ENCODE results near the gene CLCA2.
A peak's percentile ranks its signal among the peaks of the same experiment; 100 is the strongest.

CLCA2 gene

DNA sequence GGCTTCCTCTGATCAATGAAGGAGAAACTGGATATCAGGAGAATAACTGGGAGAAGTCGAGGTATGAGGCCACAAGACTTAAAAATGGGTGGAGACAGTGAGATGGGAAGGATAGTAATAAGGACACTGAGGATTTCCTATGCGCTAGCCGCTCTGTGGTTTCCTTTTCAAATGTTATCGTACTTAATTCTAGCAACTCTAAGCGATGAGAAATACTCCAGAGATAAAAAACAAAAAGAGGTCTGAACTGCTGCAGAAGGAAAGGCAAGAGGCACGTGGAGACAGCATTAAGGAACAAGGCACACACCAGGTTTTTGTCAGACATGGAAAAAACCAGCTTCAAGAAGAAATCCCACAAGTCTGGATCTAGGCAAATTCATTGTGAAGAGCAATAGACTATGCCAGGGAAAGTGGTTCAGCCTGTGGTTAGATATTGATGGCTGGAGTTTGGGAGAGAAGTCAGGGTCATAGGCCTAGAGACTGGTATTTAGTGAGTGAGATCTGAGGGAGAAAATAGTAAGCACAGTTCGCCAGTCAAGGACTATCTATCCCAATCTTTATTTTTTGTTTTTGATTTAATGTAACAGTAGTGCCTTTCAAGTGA is 5.3 kb downstream of the CLCA2 start:
- no peak for DNase-seq (ENCODE audit: low spot score)

DNA sequence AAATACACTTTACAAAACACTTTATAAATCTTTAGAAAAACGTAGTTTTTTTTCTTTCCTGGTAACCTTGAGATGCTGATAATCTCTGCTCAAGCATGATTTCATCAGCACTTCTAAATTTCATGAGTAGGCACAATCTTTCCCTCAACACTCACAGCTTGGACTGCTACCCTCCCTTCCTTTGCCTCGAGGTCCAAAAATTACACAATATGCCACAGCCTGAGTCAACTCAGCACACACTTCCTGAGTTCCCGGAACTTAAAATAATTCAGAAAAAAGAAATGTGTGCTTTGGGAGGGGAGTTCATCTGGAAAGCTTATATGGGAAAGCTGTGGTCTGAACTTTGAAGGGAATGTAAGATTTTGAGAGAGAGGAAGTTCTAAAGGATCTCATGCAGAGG is 5.9 kb downstream of the CLCA2 start:
- peak; percentile 20 for DNase-seq (ENCODE audit: low spot score)

DNA sequence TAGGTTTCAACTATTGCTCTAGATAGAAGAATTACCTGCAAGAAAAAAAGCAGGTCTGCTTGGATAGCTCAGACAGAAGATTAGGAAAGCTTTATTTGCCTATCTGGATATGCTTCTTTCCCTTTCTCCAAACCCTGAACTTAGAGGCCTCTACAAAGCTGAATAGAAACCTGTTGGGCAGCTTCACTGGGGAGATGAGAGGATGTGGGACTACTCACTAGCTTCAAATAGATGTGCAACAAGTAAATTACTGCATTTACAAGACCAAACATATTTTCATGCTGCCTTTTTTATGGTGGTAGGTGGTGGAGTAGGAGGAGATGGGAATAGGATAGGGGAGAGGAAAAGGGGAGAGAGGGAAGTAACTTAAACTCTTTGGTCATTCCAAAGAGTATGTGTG is 6.4 kb downstream of the CLCA2 start:
- no peak for DNase-seq (ENCODE audit: low spot score)

DNA sequence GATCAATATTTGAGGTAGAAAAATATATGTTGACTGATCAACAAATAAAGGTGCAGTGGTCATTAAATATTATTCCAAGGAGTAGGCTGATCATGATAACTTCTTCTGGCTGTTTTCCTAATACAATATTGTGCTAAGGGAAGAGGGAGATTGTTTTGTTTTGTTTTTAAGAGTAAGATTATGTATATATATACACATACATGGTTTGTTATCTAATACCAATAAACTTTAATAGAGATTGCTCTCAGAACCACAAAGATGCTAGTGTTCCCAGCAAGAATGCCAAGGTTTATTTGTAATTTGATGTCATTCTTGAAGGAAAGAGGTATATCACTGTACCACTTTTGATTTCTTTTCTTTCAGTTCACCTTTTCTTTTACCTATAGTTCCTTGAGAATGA is 10.1 kb downstream of the CLCA2 start:
- no peak for DNase-seq (ENCODE audit: low spot score)

DNA sequence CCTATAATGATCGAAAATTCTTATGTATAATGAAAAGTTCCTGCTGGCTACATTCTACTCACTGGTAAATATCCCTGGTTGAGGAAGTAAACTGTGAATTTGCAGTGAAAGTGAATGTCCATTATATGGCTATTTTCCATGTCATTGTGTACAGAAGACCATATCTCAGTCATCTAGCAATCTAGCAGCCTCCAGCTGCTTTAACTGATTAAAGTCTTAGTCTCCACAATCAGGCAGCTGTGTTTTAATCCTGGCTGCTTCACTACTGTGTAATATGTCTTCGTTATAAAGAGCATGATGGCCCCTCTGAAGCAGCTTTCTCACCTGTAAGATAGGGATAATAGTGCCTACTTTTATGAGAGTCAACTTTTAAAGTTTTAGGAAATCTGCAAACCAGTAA is 11.4 kb downstream of the CLCA2 start:
- DNase-seq (ENCODE audit: low spot score): no peak

DNA sequence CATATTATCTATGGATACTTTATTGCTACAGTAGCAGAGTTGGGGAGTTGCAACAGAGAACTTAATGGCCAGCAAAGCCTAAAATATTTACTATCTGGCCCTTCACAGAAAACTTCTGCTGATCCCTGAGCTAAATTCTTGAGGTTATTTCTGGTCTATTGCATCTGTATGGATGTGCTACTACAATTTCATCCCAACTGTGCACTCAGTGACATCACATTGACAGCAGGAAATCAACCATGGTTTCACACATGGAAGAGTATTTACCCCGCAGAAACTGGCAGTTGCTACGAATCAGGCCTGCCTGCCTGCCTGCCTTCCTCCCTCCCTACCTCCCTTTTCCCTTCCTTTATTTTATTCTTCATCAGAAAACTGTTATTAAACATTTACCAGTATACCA is 12.1 kb downstream of the CLCA2 start:
- DNase-seq (ENCODE audit: low spot score): no peak

DNA sequence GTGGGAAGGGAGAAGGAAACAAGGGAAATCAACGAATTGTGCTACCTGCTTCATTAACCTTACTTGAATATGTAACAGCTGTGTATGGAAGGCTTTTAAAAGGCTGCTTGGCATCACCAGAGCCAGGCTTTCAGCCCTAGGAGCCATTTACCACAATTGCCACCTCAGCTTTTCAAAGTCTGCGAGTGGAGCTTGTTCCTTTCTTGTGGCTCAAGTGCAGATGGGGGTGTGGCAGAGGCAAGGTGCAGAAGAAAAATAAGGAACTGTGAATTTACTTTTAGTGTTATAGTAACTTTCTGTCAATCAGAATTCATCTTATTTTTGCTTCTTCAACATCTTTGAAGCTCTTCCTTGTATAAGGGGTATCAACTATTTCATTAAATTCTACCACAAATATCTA is 17.6 kb downstream of the CLCA2 start:
- DNase-seq (ENCODE audit: low spot score): peak; percentile 6

DNA sequence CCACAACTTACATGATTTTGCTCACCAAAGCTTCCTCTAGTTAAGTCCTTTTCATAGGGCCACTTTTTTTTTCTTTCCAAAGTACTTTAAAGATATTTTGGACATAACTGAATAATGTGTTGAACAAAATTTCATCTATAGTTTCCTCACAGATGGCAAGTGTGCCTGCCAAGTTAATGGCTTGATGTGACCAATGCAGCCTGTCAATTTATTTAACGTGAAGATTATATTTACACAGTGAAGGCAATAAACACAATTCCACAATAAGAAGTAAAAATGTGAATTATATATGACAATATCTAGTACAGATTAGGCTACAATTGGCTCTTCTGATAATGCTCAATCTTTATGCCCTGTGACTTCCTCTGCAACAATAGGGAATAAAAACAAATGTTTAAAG is 18.0 kb downstream of the CLCA2 start:
- DNase-seq (ENCODE audit: low spot score): no peak

DNA sequence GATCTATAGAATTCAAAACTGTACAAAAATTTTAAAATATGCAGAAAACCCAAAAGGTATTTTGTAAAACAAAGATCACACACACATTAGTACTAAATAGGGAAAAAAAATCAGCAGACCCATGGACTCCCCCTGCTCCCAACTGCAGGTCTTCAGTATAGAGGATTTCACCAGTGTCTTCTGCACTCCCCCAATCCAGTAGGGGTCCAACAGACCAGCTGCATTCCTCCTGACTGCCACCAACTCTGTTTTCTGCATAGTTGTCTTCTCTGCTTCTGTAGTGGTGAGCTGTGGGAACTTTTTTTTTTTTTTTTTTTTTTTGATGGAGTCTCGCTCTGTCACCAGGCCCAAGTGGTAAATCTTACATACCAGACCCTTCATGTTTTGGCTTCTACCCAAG is 21.9 kb downstream of the CLCA2 start:
- DNase-seq (ENCODE audit: low spot score): no peak

DNA sequence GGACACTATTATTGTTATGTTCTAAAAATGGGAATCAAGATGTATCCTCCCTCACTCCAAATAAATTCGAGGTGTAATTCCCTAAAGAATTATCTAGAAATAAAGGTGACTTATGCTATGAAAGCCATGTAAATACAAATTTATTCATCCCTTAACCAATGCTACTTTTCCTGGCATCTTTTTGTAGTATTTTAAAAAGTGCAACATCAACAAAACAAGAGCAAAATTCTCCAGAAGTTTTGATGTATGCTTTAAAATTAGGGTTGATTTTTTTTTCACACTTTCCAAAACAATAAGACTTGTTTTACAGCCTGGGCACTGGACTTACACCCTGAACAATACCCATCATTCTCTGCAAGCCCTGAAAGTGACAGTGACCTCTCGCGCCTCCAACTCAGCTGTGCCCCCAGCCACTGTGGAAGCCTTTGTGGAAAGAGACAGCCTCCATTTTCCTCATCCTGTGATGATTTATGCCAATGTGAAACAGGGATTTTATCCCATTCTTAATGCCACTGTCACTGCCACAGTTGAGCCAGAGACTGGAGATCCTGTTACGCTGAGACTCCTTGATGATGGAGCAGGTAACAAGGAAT is 23.3 kb downstream of the CLCA2 start:
- no peak for DNase-seq (ENCODE audit: low spot score)

DNA sequence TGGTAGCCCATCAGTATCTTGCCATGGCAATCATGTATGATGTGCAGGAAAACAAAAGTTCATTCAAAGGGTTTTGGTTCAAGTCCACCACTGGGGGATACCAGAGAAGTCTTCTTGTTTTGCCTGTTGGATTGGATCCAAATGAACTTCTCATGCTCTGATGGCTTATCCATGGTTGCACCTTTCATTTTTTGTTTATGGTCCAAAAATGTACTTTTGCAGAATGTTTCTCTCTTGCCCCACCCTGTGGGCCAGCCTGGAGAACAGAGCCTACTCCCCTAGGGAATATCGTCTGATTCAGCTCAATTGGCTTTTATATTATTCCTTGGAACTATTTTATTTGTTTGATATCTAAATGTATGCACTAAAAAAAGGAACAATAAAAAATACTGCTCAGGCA is 24.7 kb downstream of the CLCA2 start:
- no peak for DNase-seq (ENCODE audit: low spot score)

DNA sequence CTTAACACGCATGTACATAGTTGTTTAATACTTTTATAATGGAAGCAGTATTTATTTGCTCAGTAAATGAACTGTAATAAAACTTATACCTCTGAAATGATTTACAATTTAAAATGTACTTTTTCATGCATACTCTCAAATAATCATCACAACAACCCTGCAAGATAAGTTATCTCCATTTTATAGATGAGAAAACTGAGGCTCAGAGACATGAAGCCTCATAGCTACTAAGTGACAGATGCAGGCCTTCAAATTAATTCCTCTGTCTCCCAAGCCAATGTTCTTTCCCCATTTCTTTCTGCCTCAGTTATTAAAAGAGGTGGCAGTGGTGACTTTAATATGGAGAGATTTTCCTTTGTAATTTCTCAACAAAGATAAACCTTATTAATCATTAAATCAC is 25.1 kb downstream of the CLCA2 start:
- no peak for DNase-seq (ENCODE audit: low spot score)

DNA sequence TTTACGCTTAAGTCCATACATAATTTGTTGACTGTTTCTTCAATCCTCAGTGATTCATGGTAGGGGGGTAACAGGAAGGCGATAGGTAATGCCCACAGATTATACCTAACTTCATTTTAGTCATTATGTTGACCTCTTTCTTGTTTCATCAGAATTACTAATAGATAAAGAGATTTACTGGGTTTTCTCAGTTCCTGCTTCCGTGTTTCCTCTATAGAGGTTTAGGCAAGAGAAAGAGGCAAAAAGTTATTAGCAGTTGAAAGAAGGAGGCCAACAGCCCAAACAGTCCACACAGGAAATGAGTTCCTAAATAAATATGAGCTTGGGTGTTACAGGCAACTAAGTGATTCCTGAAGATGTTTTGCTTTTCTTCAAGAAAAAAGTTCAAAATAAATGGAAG is 26.9 kb downstream of the CLCA2 start:
- no peak for DNase-seq (ENCODE audit: low spot score)

DNA sequence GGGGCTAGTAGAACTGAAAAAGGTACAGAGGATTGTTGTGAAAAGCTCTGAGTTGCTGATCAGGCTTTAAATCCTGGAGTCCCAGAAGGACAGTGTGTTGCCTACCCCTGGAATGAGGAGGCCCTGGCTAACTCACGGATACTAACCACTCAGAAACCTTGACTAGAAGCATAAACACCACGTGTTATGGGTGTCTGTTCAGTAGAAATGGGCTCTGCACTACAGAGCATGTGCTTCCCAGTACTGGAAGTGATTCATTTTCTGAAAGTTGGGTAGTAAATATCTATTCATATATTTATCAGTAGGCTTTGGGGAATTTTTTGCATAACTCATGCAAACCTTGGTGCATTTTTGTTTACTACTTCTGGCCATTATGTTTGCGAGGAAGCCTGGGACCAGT is 29.7 kb downstream of the CLCA2 start:
- DNase-seq (ENCODE audit: low spot score): no peak

DNA sequence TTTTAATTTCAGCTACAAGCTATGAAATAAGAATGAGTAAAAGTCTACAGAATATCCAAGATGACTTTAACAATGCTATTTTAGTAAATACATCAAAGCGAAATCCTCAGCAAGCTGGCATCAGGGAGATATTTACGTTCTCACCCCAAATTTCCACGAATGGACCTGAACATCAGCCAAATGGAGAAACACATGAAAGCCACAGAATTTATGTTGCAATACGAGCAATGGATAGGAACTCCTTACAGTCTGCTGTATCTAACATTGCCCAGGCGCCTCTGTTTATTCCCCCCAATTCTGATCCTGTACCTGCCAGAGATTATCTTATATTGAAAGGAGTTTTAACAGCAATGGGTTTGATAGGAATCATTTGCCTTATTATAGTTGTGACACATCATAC is 31.1 kb downstream of the CLCA2 start:
- no peak for DNase-seq (ENCODE audit: low spot score)

DNA sequence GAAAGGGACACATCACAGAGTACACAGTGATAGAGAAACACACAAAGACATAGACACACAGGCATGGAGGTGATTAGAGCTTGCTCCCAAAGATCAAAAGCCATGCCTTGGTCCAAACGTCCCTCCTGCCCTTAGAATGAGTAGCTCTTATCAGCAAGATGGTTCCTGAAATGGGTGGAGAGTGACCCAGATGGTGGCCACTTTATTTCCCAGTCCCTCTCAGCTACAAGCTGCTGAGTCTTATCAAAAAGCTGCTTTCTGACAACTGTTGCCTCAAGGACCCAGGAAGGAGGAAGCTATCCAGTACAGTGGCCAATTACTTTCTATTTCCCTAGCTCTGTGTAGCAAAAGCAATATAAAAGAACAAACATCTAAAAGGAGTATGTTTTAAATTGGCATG is 37.0 kb downstream of the CLCA2 start:
- no peak for DNase-seq (ENCODE audit: low spot score)

DNA sequence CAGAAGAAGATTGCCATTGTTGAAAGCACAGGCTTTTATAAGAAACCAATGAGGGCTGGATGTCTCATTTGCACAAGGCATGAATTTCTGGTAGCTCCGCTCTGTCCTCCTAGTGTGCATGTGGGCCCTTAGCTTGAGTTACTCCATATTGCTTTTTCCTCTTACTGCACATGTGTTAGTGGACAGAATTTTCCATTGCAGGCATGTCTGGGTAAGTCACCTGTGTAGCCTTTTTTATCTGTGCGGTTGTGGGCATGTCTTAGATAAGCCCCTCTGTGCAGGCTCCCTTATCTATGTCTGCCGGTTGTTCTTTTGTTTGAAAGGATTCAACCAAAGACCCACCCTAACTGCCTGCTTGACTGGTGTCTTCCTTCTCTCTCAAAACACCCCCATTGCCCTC is 37.5 kb downstream of the CLCA2 start:
- no peak for DNase-seq (ENCODE audit: low spot score)

DNA sequence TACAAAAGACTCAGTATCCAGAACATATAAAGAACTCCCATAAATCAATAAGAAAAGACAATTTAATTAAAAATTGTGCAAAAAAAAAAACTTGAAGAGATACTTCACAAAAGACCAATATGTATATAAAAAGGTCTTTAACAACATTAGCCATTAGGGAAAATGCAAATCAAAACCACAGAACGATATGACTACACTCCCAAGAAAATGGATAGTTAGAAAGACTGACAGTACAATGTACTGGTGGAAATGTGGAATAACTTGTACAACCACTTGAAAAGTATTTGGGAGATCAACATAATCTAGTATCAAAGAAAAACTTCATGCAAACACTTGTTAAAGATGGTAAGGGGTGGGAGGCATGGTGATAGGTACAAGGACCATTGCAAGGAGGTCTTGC is 40.8 kb downstream of the CLCA2 start:
- no peak for DNase-seq (ENCODE audit: low spot score)

DNA sequence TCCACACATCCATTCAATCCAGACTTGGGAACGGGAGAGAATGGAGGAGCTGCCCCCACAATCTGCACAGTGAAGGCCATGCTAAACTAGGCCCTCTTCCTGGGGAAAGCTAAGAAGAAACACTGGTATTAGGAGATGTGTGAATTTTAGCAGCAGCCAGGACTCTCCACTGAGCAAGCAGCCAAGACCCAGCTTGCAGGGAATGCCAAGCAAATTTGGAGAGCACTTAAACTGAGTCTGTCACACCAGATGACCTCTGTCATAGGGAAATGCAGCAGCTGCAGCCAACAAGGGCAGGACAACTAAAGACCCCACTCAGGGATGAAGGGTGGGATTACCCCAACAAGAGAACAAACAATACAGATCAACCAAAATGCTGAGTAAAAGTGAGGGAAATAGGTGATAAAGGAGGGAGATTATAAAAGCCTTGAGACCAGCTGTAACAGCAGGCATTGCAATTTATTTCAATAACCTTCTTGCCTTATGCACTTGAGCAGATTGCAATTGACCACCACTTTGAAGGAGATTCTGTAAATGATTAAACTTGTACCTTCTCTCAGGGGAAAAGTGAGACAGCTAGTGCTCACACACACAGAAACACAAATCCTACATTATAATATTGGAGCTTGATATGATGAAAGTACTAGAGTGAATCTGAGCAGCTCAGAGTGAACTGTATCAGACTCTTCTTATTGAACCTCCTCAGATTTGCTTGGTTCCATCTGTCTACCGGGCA is 42.3 kb downstream of the CLCA2 start:
- no peak for DNase-seq (ENCODE audit: low spot score)

DNA sequence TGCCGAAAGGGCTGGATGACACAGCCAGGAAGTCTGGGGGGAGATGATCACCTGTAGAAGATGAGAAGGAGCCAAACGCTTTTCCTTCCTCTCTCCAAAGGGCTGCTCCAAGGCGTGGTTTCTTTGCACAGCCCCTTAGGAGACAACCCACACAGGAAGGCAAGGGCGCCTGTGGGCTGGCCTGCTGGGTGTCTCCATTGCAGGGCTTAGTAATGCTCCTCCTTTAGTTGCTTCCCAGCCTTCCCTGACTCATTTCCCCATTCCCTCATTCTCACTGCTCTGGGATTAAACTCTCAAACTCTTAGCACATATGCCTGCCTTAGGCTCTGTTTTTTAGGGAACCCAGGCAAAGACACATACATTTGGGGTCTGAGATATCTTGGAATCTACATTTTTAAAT is 43.0 kb downstream of the CLCA2 start:
- no peak for DNase-seq (ENCODE audit: low spot score)

DNA sequence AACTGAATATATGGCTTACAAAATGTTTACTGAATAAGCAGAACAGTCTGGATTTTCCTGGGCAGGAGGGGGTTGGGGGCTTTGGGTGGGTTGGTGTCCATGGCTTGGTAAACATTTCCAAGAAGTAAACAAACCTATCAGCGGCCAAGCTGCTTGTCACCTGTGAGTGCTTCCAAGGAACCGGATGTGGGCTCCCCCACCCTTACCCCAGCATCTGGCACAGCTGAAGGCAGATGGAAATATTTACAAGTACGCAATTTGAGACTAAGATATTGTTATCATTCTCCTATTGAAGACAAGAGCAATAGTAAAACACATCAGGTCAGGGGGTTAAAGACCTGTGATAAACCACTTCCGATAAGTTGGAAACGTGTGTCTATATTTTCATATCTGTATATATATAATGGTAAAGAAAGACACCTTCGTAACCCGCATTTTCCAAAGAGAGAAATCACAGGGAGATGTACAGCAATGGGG is 44.6 kb downstream of the CLCA2 start, which contains the start of gene CLCA1:
Gene CLCA1, plus strand, starts transcription at position 427 of the 477 bp plus-strand sequence. Its CDS starts 45 bp downstream, at position 472.
- DNase-seq (ENCODE audit: low spot score): no peak

DNA sequence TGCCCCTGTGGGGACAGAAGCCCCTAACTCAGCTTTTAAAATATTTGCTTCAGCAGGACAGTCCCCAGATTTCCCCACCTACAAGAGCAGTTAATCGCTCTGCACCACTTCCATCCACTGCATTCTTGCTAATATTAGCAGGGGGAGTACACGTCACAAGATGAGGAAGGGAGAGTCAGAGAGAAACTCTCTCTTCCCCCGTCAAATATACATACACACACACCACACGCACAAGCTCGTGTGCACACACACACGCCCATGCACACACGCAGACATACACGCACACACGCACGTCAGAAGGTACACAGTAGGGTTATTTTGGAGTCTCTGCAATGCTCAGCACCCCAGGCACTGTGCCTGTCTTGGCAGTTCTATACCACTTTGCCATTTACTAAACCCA is 46.9 kb downstream of the CLCA2 start:
- DNase-seq (ENCODE audit: low spot score): no peak

DNA sequence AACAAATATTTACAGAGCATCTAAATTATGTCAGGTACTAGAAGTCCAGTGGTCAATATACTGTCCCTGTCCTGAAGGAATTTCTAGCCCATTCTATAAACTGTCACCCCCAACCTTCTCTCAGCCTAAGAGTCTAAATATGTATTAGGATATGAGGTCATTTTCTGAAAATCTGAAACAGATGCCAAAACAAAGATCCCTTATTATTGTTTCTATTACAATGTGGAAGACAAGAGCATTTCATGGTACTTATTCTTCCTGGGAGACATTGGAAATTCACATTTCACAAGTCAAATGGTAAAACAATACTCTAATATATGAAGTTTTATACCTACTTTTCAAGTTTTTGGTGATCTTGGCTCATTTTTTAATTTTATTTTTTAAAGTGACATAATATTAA is 47.3 kb downstream of the CLCA2 start:
- no peak for DNase-seq (ENCODE audit: low spot score)

DNA sequence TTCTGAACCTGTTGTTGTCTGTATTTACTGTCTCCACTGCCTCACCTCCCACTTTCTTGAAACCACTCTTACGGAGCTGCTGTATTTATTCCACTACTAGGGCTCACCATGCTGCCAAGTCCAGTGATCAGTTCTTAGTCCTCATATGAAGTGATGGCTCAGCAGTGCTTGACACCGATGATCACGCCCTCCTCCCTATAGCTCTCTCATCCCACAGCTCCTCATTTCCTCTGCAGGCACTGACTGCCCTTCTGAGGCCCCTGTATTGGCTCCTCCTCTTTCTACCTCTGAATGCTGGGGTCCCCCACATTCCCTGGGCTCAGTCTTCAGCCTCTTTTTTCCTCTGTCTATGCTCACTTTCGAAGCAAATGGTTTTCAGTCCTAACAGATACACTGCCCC is 48.2 kb downstream of the CLCA2 start:
- no peak for DNase-seq (ENCODE audit: low spot score)
